T-helper 2 cell treated with Interferon-gamma antibody and Interleukin-4, amounts not matched to agents 100 ng/mL and 5 ng/mL, for 36 hours (primary cell): ENCODE measurements around the gene CTIF. TPM values are rescaled to one million over a fixed set of nuclear protein-coding genes. Genes with fewer than 3 reads are reported as not detected.

Experiments
- intact Hi-C: fragments of 100-400 bp; cut with micrococcal nuclease; formaldehyde crosslinking; loops from one replicate; pipeline ENCODE4 v1.15.1; 2023
- total RNA-seq: library from RNA; stranded (reverse); gene quantifications from 2 replicates; pipeline ENCODE4 v1.2.3, GENCODE V29; 2022

CTIF gene
- total RNA-seq, 1 donor from 2014 or later: 2.4 TPM

DNA sequence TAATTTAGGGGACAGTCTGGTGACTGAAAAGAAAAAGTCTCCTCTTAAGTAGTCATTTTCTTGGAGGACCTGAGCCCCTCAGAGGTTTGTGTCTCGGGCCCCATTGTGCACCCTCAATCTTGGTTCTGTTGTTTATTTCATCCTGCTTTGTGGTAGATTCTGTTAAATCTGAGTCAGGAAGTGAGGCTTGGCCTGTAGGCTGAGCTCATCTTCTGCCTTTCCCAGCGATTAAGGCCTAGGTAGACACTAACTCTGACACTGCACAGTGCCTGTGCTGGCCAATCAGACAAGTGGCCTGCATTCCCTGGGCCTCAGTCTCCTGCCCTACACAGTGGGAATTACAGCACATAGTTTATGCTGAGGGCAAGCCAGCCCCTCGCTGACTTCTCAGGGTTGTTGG, 80.2 kb downstream of the CTIF start:
- intact Hi-C loops: no loop called here

DNA sequence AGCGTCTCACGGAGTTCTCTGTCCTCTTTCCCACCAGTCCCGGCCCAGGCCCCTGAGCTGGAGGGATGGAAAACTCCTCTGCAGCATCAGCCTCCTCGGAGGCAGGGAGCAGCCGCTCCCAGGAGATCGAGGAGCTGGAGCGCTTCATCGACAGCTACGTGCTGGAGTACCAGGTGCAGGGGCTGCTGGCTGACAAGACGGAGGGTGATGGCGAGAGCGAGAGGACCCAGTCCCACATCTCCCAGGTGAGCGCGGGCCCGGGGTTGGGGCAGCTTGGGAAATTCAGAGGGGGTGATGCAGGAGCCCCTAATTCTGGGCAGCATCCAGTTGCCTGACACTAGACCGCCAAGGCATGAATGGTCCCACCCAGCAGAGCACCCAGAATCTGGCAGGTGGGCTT, 80.7 kb downstream of the CTIF start:
- intact Hi-C loops: no loop called here

DNA sequence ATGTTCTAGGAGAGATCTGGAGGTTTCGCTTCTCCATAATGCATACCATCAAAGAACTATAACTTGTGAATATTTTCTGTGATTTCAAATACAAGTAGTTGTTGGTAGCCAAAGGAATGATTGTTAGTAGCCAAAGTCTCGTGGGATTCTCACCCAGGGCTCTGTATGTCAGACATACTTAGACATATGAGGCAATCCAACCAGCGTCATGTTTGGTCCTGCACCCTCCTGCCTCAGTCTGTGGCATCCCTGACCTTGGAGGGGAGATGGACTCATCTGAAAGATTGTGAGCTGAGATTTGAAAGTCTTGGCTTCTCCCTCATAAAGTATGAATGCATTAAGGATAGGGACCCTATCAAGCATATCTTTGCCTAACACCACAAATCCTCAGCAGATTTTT, 81.2 kb downstream of the CTIF start:
- intact Hi-C loops: no loop called here

DNA sequence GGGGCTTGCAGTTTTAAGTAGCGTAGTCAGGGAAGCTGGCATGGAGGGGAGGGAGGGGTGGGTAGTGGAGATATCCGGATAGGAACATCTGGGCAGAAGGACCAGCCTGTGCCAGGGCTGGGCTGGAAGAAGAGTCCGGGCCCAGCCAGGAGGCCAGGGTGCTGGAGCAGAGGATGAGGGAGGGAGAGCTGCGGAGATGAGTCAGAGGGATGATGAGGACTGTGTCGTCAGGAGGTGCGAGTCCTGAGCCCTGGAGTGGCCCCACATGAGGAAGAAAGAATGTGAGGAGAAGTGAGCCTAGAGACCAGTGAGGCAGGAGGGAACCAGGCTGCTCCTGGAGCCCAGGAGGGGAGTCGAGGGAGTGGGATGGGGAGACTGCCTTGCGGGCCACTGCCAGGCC, 82.4 kb downstream of the CTIF start:
- intact Hi-C loops: no loop called here

DNA sequence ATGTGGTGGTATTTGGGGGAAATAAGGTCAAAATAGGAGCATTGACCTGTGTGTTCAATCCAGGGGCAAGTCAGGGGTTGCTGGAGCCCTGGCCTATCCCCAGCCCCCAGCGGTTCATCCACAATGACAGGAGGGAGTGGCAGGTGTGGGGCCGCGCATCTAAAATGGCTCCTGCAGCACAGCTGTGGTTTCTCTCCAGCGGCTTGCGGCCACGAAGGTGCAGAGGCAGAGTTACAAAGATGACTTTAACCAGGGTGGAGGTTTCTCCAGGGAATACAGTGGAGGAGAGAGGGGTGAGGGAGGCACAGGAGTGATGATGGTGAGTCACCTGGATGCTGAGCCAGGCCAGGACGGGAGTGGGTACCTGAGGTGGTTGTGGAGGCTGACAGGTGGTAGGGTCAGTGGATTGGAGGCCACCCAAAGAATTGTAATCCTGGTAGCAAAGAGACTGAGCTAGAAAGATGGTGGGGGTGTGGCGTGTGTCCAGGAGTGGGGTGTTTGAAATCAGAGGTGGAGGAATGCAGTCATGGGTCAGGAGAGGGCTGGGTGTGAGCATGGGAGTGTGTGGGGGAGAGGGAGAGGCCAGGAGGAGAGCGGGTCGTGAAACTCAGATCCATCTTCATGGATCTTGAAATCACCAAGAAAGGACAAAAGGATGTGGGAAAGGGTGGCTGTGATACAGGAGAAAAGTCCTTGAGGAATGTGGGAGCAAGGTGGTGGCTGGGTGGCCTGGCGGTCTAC, 83.2 kb downstream of the CTIF start:
- intact Hi-C loops: no loop called here

DNA sequence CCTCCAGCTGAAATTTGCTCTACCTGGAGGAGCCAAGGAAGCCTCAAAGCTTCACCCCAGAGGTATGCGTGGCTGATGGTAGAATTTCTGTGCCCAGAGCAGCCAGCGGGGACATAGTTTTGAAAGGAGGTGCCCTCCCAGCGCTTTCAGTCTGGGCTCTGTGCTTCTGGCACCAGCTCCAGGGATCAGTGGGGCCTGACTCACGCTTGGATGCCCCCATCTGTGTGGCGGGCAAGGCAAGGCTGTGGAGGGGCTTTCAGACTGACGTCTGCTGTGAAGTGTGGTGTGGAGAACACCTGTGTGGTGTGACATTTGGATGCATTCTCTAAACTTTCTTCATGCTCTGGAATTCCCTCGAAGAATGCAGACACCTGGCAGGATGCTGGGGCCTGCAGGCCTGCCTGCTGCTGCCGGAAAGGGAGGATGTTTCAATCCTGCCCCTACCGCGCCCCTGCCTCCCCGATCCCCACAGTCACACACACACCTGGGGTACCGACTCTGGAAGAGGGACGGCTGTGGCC, 84.1 kb downstream of the CTIF start:
- intact Hi-C loops: no loop called here

DNA sequence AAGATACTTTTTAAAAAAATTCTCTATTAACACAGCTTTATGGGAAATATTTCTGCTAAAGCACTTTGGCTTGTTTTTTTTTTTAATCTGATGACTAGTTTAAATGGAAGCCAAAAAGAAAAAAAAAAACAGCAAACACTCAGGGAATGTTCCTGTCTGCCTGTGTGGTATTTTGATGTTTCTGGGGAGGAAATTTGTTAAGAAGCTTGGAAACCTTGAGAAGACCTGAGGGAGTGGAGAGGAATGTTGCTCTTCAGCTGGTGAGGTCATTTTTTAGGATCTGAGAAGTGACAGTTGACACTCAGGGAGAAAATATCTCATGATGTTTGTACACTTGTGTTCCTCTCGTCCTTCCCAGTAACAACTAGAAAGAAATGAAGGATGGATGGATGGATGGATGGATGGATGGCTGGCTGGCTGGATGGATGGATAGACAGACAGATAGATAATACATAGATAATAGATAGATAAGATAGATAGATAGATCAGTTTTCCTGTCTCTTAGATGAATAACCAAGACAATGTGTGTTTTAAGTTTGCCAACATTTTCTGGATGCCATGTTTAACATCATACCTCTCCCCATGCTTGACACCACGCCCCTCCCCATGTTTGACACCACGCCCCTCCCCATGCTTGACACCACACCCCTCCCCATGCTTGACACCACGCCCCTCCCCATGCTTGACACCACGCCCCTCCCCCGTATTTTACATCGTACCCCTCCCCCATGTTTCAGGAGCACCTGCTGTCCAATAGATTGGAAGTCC, 84.8 kb downstream of the CTIF start:
- intact Hi-C loops: no loop called here

DNA sequence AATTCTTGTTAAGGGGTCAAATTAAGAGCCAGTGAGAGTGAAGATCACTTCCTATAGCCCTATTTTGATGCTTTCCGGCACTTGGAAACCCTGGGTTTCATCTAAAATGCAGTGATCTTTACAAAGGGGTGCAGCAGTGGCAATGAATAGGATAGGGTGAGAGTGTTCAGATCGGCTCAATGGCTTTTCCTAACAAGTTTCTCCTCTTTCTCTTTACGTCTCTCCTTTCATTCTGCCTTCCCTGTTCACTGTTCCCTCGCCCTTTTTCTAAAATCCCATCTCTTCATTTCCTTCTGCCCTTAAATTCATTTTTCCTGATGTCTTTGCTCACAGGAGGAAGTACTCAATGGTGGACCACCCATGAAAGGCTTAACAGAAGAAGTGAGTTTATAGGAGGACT, 86.0 kb downstream of the CTIF start:
- intact Hi-C loops: no loop called here

DNA sequence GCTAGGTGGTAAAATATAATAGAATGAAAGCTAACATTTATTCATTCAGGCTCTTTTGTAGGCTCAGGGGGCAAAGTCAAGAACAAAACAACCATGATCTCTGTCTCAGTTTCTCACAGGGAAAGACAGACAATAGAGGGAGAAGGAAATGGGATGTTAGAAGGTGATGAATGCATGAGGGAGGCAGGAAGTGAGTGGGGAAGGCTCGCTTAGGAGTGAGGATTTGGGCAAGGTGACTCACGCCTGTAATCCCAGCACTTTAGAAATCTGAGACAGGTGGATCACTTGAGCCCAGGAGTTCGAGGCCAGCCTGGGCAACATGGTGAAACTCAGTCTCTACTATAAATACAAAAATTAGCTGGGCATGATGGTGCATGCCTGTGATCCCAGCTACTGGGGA, 88.4 kb downstream of the CTIF start:
- intact Hi-C loops: no loop called here

DNA sequence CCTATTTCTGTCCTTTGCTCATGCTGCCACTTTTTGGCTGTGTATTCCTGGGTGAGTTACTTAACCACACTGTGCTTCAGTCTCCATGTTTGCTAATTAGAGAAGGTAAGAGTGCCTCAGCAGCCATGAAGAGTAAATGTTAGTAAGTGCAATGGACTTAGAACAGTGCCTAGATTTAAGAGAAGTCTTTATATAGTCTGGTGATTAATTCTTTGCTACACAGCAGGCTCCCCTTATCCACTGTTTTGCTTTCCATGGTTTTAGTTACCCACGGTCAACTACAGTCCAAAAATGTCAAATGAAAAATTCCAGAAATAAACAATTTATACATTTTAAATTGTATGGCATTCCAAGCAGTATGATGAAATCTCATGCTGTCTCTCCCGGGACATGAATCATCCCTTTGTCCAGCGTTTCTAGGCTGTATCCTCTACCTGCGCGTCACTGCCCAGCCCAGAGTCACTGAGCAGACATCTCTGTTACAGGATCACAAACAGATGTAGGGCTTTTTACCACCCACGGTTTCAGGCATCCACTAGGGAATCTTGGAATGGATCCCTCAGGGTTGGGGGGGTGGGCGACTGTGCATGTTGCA, 91.0 kb downstream of the CTIF start:
- intact Hi-C loops: no loop called here

DNA sequence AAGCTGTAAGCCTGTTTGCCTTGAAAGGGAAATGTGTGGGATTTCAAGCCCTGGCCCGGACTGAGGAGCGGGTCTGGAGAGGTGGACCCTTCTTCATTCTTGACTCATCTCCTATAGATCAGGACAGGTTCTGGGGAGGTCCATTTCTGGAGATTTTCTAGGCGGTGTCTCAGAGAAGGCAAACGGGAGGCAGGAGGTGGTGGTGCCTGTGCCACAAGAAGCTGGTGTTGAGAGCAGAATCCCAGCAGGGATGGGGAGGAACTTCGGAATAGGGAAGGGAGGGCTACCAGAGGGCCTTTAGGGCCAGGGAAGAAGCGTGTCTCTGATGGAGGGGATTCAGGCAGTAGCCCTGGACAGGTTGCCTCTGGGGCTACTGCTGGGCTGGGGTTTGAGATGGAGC, 93.0 kb downstream of the CTIF start:
- intact Hi-C loops: no loop called here

DNA sequence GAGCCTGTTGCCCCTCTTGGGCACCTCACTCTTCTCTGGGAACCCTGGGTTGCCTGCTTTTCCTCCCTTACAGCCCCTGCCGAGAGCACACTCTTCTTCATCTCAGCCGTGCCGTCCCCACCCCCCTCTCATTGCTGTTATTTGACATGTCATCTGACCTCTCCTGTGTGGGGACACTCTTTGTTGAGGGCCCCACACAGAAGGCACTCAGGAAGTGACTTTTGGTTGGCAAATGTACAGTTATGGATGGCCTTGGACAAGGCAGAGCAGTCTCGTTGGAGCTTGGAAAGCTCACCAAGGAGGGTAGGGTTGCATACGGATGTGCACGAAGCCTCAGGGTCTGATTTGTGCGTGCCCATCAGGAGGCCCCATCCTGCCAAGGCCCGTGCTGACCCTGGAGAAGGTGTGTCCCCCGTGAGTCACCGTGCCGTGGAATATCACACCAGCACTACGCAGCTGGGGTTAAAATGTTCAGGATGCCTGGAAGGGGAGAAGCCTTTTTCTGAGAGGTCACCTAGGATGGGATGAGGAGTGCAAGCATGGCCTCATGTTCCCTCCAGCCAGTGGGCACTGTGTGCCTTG, 93.9 kb downstream of the CTIF start:
- intact Hi-C loops: no loop called here

DNA sequence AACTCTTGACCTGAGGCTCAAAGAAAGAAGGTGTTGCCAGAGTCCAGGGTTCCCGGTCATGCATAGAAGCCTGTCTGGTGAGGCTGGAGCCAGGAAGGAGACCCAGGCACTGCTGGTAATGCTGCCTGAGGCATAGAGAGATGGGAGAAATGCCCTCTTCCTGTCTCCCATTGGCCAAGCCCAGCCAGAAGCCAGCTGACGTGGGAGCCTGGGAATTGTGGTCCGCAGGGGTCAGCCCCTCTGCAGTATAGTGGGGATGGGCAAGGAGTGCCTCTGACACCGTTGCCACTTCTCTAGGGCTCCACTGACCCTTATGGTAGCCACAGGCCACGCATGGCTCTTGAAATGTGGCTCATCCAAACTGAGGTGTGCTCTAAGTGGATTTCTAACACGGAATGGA, 95.7 kb downstream of the CTIF start:
- intact Hi-C loops: no loop called here

DNA sequence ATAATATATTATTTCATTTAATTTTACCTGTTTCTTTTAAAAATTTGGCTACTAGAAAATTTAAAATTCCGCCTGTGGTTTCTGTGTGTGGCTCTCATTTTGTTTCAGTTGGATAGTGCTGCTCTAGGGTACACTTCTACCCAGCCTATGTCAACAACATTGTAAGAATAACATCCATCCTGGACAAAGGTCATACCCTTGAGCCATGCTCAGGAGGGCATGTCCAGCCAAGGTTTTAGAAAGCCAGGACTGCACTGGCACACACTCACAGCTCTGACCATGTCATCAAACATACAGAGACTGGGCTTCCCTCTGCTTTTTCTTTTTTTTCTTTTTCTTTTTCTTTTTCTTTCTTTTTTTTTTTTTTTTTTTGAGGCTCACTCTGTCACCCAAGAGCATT, 96.1 kb downstream of the CTIF start:
- intact Hi-C loops: no loop called here

DNA sequence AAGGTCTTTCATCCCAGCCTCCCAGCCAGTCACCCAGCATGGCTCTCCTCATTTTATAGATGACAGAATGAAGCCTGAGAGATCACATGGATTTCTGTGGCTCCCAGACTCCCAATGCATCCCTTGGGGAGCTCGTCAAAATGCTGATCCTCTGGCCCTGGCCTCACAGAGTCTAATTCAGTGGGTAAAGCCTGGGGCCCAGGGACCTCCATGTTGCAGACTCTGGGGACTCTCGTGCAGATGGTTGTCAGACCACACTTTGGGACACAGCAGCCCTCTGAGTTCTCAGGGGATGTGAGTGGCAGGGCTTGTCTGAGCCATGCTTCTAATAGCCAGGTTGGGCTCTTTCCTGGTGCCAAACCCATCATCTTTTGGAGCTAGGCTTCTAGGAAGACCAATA, 97.0 kb downstream of the CTIF start:
- intact Hi-C loops: no loop called here

DNA sequence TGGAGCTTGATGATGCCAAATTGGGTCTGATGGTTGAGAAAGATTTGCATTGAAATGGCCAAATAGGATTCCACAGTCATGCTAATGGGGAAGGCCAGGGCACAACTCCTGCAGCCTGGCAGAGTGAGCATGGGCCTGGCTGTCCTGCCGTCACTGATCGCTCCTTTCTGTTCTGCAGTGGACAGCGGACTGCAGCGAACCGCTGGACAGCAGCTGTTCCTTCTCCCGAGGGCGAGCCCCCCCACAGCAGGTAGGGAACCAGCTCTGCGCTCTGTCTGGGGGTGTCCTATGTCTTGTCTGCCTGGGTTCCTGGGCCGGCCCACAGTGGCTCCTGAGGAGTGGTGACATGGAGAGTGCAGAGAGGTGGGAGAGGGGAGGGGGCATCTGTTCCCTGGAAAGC, 97.6 kb downstream of the CTIF start:
- intact Hi-C loops: no loop called here

DNA sequence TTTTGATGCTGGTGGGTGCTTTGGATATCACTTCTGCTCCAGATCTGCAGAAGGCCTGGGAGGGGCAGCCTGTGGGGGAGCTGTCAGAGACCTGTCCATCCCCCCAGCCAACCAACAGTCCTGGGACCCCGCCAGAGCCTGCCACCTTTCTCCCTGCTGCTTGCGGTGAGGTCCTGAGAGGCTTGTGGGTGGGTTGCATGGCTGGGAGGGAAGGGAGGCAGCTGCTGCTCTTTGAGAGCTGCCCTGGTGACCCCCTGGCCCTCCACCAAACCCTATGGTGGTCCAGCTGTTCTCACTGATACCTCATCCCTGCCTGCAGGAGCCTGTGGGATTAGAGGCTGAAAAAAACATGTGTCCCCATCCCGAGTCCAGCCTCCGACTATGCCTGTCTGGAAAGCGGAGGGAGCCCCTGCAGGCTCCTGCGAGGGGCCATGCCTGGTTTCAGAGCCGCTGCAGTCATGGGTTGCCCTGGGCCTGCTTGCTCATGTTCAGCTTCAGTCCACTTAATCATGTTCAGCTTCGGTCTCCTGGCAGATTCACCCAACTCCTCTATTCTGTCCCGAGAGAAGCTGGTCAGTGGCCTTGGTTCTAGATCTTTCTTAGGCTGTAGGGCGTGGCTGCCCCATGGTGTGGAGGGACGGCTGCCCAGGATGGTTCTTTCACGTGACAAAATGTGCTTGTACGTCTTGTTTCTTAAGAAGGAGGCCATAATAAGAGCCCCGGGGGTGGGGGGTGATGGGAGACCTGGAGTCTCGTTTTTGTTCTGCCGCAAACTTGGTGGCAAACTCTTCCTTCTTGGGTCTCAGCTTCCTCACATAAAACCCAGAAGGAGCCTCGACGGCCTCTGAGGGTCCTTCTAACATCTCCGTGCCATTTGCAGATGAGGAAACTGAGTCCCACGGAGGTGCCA, 98.5 kb downstream of the CTIF start:
- intact Hi-C loops: no loop called here

DNA sequence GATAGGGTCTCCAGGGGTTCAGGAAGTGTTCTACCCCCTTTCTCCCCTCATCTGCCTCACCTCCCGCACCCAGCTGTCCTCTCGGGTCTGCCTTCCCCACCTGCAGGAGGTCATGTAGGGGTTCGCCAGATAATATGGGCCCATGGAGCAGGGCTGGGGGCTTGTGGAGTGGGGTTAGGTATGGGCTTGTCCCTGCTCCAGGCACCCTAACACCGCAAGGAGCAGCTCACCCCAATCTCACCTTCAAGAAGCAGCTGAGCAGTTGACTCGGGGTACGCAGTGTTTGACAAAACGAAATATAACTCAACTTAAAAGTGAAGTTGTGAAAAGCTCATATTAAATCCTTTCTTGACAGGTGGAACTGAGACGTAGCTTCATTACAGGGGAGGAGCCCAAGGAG, 99.6 kb downstream of the CTIF start:
- intact Hi-C loops: no loop called here

DNA sequence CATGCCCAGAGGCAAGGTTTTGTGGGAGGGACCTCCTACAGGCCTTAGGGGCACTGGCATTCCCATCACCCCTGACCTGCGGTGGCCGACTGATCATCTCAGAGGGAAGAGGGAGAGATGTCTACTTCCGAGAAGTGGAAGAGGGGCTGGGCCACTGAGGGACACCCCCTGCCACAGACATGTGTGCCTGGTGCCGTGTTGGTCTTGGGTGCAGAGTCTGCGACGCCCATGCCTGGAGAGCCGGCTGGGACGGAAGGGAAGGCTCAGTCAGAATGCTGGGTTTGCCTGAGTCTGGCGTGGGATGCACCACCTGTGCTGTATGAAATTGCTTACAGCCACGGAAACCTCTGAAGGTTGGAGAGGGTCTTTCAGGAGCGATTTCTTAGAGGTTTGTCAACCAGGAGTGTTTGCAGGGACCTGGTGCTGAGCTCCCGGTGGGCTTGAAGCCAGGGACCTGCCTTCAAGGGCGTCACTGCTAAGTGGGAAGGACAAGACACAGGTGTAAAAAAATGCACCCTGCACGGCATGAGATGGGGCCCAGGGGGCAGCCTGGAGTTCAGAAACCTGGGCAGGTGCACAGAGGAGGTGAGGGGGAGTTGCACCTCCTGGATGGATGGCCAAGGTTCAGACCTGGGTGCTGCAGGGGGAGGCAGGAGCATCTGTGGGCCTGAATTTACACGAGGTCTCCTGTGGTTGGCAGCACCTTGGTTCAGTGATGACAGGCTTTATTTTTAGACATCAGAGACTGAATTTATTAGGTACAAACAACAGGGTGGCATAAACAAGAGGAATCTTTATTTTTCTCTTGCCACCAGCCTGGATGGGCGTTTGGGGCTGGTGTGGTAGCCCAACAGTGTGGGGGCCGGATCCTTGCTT, 100.3 kb downstream of the CTIF start:
- intact Hi-C loops: no loop called here
